Activated T-helper 17 cell treated with anti-CD3 and anti-CD28 coated beads, Interleukin-2, amount 50 U/mL, for 72 hours (primary cell): ENCODE measurements around the gene POLE4. TPM values are rescaled to one million over a fixed set of nuclear protein-coding genes. Genes with fewer than 3 reads are reported as not detected.

Experiments
- ATAC-seq: fragments of 150-1000 bp; cut with Tn5 transposase; replicated peaks from 2 replicates; pipeline ENCODE4 v1.10.0; 2021; ENCODE audit warnings: mild to moderate bottlenecking, moderate library complexity
- H3K27ac Mint-ChIP-seq: one replicate; pipeline ENCODE4 v1.8.0; 2022; ENCODE audit warnings: mixed read lengths
- H3K27me3 Mint-ChIP-seq: one replicate; pipeline ENCODE4 v1.8.0; 2022; ENCODE audit warnings: mixed read lengths
- H3K36me3 Mint-ChIP-seq: one replicate; pipeline ENCODE4 v1.8.0; 2022; ENCODE audit warnings: low read depth, mild to moderate bottlenecking, mixed read lengths
- H3K4me1 Mint-ChIP-seq: one replicate; pipeline ENCODE4 v1.8.0; 2022; ENCODE audit warnings: mixed read lengths
- H3K4me3 Mint-ChIP-seq: one replicate; pipeline ENCODE4 v1.8.0; 2022; ENCODE audit warnings: mild to moderate bottlenecking, mixed read lengths
- H3K9me3 Mint-ChIP-seq: one replicate; pipeline ENCODE4 v1.8.0; 2022; ENCODE audit warnings: mixed read lengths
- total RNA-seq, 2 donors: library from RNA; stranded (reverse); gene quantifications; one replicate each; pipeline ENCODE4 v1.2.3, GENCODE V29; 2022

POLE4 gene
- total RNA-seq, 2 donors from 2014 or later = 48.3 to 73.6 TPM

DNA sequence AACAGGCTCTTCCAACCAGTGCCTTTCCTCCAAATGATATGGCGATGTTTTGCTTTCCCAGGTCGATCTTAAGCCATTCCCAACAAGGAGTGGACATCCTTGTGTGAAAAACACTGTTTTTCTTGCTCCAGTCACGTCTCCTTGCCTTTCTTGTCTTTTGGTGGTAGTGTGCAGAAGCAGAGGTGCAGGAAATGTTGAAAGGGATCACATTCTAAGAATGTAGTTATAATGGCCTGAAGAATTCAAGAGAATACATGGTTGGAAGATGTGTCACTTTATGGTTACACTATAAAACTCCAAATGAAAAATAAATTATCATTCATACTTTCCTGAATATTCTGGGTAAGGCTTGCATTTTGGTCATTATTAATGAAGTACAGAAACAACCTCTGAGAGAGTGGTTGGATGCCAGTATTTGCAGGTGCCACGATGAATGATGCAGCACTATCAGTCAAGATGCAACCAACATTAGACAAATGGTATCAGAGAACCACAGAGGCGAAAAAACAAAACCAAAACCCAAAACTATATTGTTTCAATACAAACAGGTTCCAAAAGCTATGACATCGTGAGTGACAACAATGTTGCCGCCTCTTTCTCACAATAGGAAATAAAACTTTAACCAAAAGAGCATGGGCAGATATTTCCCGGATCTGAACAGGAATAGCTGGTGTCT is 27.5 kb upstream of the POLE4 start:
- no peaks in the 10 kb centered on the region for H3K27me3 Mint-ChIP-seq
- H3K27ac Mint-ChIP-seq = no peak overlapping the region
- ATAC-seq = no peak
- H3K36me3 Mint-ChIP-seq = peaks cover 9% of the 10 kb centered on the region
- no peaks in the 10 kb centered on the region for H3K4me1 Mint-ChIP-seq
- no peak overlapping the region for H3K4me3 Mint-ChIP-seq
- H3K9me3 Mint-ChIP-seq = no peaks in the 10 kb centered on the region

DNA sequence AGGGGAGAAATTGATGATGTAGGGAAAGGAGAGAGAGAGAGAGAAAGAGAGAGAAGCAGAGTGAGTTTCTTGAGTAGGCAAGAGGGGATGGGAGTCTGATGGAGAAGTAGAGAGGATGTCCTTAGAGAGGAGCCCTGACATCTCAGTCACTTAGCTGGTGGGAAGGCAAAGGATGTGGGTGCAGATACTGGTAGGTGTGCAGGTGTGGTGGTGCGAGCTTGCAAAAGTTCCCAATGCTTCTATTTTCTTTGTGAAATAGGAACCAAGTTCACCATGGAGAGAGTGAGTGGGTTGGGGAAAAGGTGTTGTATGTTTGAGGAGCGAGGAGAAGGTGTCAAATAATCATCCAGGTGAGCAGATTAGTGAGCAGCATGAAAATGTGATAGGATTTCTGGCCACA is 26.5 kb upstream of the POLE4 start:
- no peaks in the 10 kb centered on the region for H3K9me3 Mint-ChIP-seq
- no peaks in the 10 kb centered on the region for H3K27me3 Mint-ChIP-seq
- ATAC-seq = no peak
- peaks cover 9% of the 10 kb centered on the region for H3K36me3 Mint-ChIP-seq
- no peak overlapping the region for H3K27ac Mint-ChIP-seq
- H3K4me1 Mint-ChIP-seq = no peaks in the 10 kb centered on the region
- no peak overlapping the region for H3K4me3 Mint-ChIP-seq

DNA sequence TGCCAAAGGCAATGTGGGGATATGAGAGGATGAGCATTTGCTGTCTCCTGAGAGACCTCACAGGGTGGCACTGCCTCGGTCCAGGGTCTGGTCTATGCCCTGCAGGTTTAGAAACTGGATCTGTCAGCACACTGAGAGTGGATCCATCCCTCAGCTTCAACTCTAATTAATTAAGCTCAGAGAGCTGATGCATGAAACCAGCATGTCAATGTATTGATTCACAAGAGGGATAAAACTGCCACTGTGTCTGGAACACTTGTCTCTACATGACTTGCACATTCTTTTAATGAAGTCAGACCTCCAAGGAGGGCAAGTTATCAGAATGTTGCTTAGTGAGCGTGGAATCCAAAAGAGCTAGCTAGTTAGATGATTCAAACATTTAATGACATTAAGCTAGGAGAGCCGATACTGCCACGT is 22.5 kb upstream of the POLE4 start:
- peaks cover 9% of the 10 kb centered on the region for H3K36me3 Mint-ChIP-seq
- H3K4me3 Mint-ChIP-seq = no peak overlapping the region
- no peak for ATAC-seq
- H3K4me1 Mint-ChIP-seq = no peaks in the 10 kb centered on the region
- H3K27me3 Mint-ChIP-seq = no peaks in the 10 kb centered on the region
- H3K9me3 Mint-ChIP-seq = no peaks in the 10 kb centered on the region
- no peak overlapping the region for H3K27ac Mint-ChIP-seq

DNA sequence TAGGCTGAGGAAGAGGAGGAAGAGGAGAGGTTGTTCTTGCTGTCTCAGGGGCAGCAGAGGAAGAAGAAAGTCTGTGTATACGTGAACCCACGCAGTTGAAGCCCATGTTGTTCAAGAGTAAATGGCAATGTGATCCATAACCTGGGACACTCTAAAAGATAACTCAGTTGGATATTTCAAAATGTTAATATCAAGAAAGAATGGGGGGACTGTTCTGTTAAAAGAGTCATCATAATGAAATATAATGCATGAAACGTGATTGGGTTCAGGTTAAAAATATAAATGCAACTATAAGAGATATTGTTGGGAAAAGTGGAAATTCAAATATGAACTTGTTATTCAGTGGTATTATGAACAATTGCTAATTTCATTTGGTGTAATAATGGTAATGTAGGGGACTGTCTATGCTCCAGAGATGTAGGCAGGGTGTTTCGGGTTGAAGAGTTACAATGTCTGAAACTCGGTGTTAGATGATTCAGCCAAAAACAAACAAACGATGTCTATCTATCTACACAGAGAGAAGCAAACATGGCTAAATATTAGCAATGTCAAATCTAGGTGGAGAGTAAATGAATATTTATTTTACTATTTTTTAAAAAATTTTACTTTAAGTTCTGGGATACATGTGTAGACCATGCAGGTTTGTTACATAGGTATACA is 21.1 kb upstream of the POLE4 start:
- no peak overlapping the region for H3K27ac Mint-ChIP-seq
- no peaks in the 10 kb centered on the region for H3K27me3 Mint-ChIP-seq
- H3K4me1 Mint-ChIP-seq = no peaks in the 10 kb centered on the region
- H3K9me3 Mint-ChIP-seq = no peaks in the 10 kb centered on the region
- ATAC-seq = no peak
- H3K4me3 Mint-ChIP-seq = no peak overlapping the region
- H3K36me3 Mint-ChIP-seq = peaks cover 9% of the 10 kb centered on the region

DNA sequence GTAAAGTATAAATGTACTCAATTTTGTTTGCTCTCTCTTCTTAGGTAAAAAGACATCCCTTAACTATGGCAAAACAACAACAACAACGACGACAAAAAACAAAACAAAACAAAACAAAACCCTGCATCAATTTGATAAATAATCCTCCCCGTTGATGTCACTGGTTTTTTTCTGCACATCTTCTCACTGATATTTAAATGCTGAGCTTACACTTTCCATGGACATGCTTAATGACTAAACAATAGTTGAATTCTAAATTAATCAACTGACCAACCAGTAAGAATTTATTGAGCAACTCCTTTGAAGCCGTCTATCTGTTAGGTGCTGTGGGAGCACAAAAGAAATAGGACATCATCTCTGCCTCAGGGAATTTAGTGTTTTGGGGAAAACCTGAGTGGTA is 20.2 kb upstream of the POLE4 start:
- Mint-ChIP-seq H3K4me1 (no peaks in the 10 kb centered on the region), H3K27ac (no peak overlapping the region), H3K27me3 (no peaks in the 10 kb centered on the region), H3K4me3 (no peak overlapping the region), H3K9me3 (no peaks in the 10 kb centered on the region), H3K36me3 (peaks cover 1% of the 10 kb centered on the region)
- ATAC-seq = no peak

DNA sequence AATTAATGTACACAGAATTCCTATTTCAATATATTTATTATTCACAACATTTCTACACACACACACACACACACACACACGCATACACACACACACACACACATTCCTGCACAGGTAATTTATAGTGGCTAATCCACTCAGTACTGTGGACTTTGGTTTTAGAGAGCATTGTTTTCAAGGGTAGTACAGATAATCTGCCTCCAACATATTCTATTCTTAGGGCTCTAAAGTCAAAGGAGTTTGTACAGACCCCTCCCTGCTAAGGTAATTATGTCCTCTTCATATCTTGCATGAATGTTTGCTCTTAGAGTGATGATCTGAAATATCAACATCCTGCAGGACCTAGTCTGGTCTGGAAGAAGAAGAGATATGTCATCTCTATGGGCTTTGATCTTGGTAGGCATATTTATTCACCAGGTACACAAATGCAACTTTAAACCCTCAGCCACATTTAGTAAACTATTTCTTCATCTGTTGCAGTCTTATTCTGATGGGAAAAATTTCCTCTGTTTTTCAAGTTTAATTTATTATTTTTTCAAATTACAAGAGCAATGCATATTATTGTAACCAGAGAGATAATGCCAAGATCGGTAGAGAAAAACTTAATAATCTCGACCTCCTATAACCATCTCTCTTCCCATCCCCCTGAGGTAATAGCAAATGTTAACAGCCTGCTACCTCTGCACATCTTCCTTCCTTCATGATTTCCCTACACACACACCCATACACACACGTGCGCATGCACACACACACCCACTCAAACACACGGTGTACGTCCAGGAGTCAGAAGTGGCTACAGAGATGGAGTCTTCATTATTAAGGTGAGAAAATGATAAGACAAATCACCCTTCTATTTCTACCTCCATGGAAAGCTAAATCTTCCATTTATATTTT is 18.3 kb upstream of the POLE4 start:
- no peaks in the 10 kb centered on the region for H3K27me3 Mint-ChIP-seq
- no peak for ATAC-seq
- H3K4me3 Mint-ChIP-seq = no peak overlapping the region
- H3K27ac Mint-ChIP-seq = no peak overlapping the region
- no peaks in the 10 kb centered on the region for H3K36me3 Mint-ChIP-seq
- no peaks in the 10 kb centered on the region for H3K9me3 Mint-ChIP-seq
- no peaks in the 10 kb centered on the region for H3K4me1 Mint-ChIP-seq

DNA sequence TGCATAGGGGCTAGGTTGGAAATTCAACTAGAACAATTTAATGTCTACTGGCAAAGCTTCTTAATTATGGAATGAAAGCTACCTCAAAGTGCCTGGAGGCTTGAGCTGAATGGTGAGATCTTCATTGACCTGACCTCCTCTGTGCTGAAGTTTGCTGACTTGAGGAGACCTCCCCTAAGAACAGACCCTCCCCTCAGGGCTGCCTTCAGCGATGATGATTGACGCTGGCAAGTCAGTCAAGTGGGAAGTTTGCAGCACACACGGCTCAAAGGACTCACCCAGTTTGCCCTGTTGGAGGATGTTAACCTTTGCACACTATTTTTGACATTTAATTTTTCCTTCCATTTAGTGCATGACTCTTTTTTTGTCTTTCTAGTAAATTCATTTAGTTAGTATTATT is 17.2 kb upstream of the POLE4 start:
- Mint-ChIP-seq H3K9me3 (no peaks in the 10 kb centered on the region), H3K27ac (no peak overlapping the region), H3K4me3 (no peak overlapping the region), H3K27me3 (no peaks in the 10 kb centered on the region), H3K4me1 (no peaks in the 10 kb centered on the region), H3K36me3 (no peaks in the 10 kb centered on the region)
- no peak for ATAC-seq

DNA sequence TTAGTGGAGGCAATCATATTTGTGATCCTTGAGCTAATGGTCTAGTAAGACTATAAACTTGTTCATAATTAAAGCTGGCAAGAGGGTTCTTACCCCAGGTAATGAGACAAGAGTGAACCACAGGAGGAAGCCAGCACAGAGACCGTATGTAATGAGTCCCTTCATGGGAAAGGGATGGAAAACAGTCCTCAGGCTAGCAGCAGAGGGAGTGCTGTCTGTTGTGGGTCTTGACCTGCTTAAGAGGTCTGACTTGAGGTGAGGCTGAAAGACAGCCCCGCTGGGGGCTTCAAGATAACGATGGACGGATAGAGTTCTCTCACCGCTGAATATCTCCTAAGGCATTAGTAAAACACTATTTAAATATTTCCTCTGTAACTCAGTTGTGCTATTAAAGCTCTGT is 16.2 kb upstream of the POLE4 start:
- Mint-ChIP-seq H3K9me3 (no peaks in the 10 kb centered on the region), H3K4me1 (no peaks in the 10 kb centered on the region)

DNA sequence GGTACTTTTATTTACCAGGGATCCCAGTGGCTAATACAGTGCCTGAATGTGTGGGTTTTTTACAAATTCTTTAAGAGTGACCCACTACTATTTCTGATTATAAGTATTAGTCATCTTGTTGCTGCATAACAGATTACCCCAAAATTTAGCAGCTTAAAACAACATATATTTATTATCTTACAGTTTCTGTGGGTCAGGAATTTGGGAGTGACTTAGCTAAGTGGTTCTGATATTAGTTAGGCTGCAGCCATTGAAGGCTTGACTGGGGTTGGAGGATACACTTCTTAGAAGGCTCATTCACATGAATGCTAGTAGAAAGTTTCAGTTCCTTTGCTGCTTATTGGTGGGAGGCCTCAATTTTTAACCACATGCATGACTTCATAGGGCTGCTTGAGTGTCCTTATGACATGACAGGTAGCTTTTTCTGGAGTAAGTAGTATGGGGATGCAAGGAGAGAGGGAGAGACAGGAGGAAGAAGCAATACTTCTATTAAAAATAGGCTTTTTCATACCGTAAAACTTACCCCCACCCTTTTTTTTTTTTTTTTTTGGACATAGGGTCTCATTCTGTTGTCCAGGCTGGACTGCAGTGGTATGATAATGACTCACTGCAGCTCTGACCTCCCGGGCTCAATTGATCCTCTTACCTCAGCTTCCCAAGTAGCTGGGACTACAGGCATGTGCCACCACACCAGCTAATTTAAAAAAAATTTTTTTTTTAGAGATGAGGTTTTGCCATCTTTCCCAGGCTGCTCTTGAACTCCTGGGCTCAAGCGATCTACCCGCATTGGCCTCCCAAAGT is 13.3 kb upstream of the POLE4 start:
- H3K36me3 Mint-ChIP-seq = peaks cover 1% of the 10 kb centered on the region
- no peaks in the 10 kb centered on the region for H3K27me3 Mint-ChIP-seq
- no peaks in the 10 kb centered on the region for H3K9me3 Mint-ChIP-seq
- no peak overlapping the region for H3K4me3 Mint-ChIP-seq
- ATAC-seq = peak; percentile 84
- H3K4me1 Mint-ChIP-seq = no peaks in the 10 kb centered on the region
- no peak overlapping the region for H3K27ac Mint-ChIP-seq

More for the DNA sequence above, 16.2 kb upstream of the POLE4 start:
- Mint-ChIP-seq H3K27me3 (no peaks in the 10 kb centered on the region), H3K4me3 (no peak overlapping the region), H3K36me3 (no peaks in the 10 kb centered on the region), H3K27ac (no peak overlapping the region)
- ATAC-seq = no peak

DNA sequence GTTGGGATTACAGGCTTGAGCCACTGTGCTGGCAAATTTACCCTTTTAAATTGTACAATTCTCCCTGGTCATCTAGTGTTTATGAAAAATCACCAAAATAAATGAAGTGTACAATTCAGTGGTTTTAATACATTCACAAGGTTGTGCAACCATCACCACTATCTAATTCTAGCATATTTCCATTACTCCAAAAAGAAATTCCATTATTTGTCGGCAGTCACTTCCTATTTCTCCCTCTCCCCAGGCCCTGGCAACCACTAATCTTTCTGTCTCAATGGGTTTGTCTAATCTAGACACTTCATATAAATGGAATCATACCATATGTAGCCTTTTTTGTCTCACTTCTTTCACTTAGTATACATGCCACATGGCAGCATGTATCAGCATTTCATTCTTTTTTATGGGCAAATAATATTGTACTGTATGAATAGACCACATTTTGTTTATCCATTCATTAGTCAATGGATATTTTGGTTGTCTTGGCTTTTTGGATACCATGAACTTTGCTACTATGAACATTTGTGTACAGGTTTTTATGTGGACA is 12.6 kb upstream of the POLE4 start:
- Mint-ChIP-seq H3K4me3 (no peak overlapping the region), H3K4me1 (no peaks in the 10 kb centered on the region), H3K27me3 (no peaks in the 10 kb centered on the region), H3K27ac (no peak overlapping the region), H3K9me3 (no peaks in the 10 kb centered on the region), H3K36me3 (peaks cover 5% of the 10 kb centered on the region)
- no peak for ATAC-seq

DNA sequence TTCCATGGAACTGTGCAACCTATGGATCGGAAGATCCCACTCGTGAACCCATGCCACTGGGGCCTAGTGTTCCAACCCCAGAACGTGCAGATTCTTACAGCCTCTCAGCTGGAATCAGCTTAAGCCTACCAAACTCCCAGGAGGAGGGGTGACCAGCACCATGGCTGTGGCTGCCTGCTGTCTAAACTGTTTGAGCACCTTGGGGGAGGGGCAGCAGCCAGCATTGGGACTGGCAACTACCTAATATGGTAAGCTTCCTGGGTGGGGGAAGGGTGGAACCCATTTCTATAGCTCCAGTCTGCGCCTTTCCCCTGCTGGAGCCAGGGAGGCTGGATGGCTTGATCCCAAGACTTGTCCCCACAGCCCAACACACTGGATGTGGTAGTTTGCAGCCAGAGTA is 10.7 kb upstream of the POLE4 start:
- H3K27me3 Mint-ChIP-seq = no peaks in the 10 kb centered on the region
- no peak overlapping the region for H3K27ac Mint-ChIP-seq
- H3K36me3 Mint-ChIP-seq = peaks cover 5% of the 10 kb centered on the region
- ATAC-seq = no peak
- H3K9me3 Mint-ChIP-seq = no peaks in the 10 kb centered on the region
- no peak overlapping the region for H3K4me3 Mint-ChIP-seq
- no peaks in the 10 kb centered on the region for H3K4me1 Mint-ChIP-seq

DNA sequence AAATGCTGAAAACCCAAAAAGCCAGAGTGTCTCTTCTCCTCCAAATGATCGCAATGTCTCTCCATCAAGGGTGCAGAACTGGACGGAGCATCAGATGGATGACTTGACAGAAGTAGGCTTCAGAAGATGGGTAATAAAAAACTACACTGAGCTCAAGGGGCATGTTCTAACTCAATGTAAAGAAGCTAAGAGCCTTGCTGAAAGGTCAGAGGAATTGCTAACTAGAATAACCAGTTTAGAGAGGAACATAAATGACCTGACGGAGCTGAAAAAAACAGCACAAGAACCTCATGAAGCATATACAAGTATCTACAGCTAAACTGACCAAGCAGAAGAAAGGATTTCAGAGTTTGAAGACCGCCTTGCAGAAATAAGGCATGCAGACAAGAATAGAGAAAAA is 9.7 kb upstream of the POLE4 start:
- Mint-ChIP-seq H3K4me1 (no peaks in the 10 kb centered on the region), H3K27ac (no peak overlapping the region), H3K4me3 (no peak overlapping the region), H3K9me3 (no peaks in the 10 kb centered on the region), H3K36me3 (peaks cover 5% of the 10 kb centered on the region), H3K27me3 (no peaks in the 10 kb centered on the region)
- ATAC-seq = no peak

DNA sequence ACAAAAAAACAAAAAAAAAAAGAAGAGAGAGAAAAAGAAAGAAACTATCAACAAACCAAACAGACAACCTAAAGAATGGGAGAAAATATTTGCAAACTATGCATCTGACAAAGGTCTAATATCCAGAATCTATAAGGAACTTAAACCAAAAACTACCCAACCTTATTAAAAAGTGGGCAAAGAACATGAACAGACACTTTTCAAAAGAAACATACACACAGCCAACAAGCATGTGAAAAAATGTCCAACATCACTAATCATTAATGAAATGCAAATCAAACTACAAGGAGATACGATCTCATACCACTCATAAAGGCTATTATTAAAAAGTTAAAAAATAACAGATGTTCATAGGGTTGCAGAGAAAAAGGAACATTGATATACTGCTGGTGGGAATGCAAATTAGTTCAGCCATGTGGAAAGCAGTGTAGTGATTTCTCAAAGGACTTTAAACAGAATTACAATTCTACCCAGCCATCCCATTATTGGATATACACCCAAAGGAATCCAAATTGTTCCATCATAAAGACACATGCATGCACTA is 7.2 kb upstream of the POLE4 start:
- H3K36me3 Mint-ChIP-seq = peaks cover 5% of the 10 kb centered on the region
- ATAC-seq = no peak
- H3K27ac Mint-ChIP-seq = no peak overlapping the region
- H3K27me3 Mint-ChIP-seq = no peaks in the 10 kb centered on the region
- H3K4me1 Mint-ChIP-seq = peaks cover 9% of the 10 kb centered on the region
- no peak overlapping the region for H3K4me3 Mint-ChIP-seq
- no peaks in the 10 kb centered on the region for H3K9me3 Mint-ChIP-seq

DNA sequence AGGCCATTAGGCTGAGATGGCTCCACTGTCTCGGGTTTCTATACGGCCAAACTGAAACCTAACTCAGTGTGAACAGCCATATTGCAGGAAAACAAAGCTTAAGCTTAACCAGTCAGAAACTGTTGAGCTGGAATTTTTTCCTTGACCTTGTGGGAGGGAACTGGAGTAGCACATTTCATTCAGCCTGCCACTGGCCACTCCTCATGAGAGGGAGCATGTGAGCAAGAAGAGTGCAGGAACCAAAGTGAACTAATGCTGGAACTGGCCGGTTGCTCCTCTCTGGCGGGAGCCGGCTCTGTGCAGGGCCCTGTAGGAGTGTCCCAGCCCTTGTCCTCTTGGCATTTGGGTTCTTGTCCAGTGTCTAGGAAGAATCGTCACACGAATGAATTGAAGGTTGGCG is 5.9 kb upstream of the POLE4 start:
- H3K4me3 Mint-ChIP-seq = no peak overlapping the region
- ATAC-seq = no peak
- H3K9me3 Mint-ChIP-seq = no peaks in the 10 kb centered on the region
- no peak overlapping the region for H3K27ac Mint-ChIP-seq
- peaks cover 5% of the 10 kb centered on the region for H3K36me3 Mint-ChIP-seq
- H3K27me3 Mint-ChIP-seq = no peaks in the 10 kb centered on the region
- peaks cover 9% of the 10 kb centered on the region for H3K4me1 Mint-ChIP-seq
